ENCODE data around the gene GP5.

DNA sequence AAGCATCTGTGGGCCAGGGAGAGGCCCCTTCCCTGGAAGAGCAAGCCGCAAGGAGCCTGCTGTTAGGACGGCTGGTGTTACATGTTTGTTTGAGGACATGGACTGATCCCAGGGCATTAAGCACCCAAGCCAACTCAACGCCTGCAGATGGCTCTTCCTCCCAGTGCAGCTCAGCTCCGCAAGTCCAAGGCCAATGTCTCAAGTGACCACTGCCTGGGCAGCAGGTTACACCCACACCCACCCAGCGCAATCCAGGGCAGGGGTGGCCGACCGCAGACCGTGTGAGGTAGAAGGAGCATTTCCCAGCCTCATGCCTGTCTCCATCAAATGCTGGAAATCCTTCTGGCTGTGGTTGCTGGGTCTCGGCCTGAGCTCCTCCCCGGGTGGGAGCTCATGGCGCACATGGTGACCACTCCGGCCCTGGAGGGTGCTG lies 14.5 kb downstream of the GP5 start:
- no peak for TF ChIP-seq CTCF (IDR thresholded peaks at IDR 0.05; ENCODE audit: low read length)
- no peak for TF ChIP-seq EZH2 (IDR thresholded peaks at IDR 0.05; ENCODE audit: borderline replicate concordance, low read length)
